Loucy (cell line): ENCODE data around the gene STS.

Experiments
- CTCF ChIP-seq: fragments of 200-600 bp; sonication (generic); conservative IDR thresholded peaks from 2 replicates; pipeline ENCODE4 v1.5.1; 2014; ENCODE audit warnings: mild to moderate bottlenecking, antibody characterized with exemption, low read length
- EZH2phosphoT487 ChIP-seq: fragments of 200-600 bp; IDR thresholded peaks from 2 replicates; pipeline ENCODE4 v1.6.1; 2018; ENCODE audit warnings: antibody characterized with exemption, mild to moderate bottlenecking, moderate library complexity, borderline replicate concordance

DNA sequence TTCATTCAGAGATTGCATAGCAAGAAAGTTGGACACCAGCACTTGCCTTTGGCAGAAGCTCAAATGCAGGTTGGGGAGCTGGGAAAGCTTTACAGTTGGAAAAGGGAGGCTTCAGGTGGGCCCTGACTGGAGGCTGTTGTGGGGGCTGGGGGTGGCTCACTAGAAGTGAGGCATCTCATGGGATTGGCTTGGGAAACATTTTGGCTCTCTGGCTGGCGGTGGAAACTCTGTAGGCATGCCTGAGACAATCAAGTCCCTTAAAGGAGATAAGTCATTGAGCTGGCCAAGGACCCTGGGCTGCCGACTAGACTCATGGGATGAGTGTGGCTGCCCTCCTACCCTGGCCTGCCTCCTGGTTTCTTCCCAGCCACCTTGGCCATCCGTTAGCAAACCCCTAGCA lies 31.4 kb upstream of the STS start:
- TF ChIP-seq EZH2phosphoT487 (no peak), CTCF (no peak)
